M059J (cell line): Measurements from ENCODE around the gene NAP1L4. TPM values are rescaled to one million over a fixed set of nuclear protein-coding genes. Genes with fewer than 3 reads are reported as not detected.
"Not testable (repeated sequence)": the region's sequence is repeated elsewhere in the genome, so short reads cannot be mapped to it uniquely, and the experiment has no call there.

Experiments
- DNase-seq: peaks from one replicate; pipeline ENCODE4 v3.0.0-alpha.2; 2012; ENCODE audit warnings: low read depth
- total RNA-seq: library from RNA; depleted of rRNA; stranded (reverse); fragments of >200 nt; shearing (Covaris generic); gene quantifications from 2 replicates; pipeline ENCODE4 v1.2.3, GENCODE V29; 2014

NAP1L4 gene
- total RNA-seq, 1 experiment from 2014 or later = 120 TPM

DNA sequence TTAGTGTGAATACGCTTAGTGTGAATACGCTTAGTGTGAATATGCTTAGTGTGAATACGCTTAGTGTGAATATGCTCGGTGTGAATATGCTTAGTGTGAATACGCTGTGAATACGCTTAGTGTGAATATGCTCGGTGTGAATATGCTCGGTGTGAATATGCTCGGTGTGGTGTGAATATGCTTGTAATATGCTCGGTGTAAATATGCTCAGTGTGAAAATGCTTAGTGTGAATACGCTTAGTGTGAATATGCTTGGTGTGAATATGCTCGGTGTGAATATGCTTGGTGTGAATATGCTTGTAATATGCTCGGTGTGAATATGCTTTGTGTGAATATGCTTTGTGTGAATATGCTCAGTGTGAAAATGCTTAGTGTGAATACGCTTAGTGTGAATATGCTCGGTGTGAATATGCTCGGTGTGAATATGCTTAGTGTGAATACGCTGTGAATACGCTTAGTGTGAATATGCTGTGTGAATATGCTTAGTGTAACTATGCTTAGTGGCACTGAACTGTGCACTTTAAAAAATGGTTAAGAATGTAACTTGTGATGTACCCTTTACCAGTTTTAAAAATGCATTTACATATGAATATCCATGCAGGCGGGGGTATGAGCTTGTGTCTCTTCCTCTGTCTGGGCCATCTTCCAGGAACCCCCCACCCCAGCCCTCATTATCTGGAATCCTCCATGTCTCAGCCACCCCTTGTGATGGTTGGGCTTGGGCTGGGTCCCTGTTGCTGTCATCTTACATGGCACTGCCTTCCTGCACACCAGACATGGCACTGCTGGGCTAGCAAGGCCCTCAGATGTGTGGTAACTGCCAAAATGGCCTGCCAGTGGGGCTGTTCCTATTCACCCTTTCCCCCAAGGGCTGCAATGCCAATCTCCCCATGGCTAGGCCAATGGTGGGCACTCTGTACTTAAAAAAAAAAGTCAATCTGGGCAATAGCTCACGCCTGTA, 53.4 kb downstream of the NAP1L4 start:
- DNase-seq = not testable (repeated sequence)

DNA sequence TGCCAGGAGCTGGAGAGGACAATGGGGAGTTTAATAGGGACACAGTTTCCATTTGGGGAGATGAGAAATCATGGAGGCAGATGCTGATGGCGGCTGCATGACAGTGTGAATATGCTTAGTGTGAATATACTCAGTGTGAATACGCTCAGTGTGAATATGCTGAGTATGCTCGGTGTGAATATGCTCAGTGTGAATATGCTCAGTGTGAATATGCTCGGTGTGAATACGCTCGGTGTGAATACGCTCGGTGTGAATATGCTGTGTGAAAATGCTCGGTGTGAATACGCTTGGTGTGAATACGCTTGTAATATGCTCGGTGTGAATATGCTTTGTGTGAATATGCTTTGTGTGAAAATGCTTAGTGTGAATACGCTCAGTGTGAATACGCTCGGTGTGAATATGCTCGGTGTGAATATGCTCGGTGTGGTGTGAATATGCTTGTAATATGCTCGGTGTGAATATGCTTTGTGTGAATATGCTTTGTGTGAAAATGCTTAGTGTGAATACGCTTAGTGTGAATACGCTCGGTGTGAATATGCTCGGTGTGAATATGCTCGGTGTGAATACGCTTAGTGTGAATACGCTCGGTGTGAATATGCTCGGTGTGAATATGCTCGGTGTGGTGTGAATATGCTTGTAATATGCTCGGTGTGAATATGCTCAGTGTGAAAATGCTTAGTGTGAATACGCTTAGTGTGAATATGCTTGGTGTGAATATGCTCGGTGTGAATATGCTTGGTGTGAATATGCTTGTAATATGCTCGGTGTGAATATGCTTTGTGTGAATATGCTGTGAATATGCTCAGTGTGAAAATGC, 54.3 kb downstream of the NAP1L4 start:
- not testable (repeated sequence) for DNase-seq

DNA sequence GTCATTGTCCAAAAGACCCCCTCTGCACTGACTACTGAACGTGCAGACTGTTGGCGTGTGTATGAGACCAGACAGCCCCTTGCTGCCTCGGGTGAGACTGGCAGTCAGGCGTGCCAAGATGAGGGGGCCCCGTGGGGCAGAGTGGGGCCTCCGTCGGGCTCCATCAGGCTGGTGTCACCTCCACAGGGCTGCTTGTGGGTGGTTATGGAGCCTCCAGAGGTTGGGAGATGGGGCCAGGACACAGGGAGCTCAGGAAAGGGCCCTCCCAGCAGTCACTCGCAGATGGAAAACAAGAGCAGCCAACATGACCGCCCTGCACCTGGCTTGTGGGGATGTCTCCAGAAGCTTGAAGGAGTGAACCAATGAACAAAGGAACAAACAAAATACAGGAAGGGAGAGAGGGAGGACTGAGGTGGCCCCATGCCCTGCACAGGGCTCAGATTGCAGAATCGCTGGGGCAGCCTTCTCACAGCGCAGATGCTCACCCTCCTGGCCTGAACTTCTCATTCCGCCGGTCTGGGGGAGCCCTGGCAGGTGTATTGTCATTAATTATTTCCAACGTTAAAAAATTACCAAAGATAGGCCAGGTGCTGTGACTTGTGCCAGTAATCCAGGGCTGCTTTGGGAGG, 57.4 kb downstream of the NAP1L4 start:
- DNase-seq = no peak

DNA sequence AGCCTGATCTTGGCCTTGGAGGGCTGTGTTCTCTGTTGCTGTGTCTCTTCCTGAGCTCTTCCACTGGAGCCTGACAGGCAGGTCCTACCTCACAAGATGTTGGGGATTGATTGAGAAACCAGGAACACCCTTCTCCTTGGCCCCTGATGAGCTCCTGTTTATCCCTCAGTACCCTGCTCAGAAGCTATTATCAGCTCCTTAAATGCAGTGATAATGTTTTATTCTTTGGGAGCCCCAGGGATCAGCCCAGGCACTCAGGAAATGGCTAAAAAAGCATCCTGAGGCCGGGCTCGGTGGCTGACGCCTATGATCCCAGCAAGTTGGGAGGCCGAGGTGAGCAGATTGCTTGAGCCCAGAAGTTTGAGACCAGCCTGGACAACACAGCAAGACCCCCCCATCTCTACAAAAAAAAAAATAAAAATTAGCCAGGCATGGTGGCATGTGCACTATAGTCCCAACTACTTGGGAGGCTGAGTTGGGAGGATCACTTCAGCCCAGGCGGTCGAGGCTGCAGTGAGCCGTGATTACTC, 58.0 kb downstream of the NAP1L4 start:
- no peak for DNase-seq

DNA sequence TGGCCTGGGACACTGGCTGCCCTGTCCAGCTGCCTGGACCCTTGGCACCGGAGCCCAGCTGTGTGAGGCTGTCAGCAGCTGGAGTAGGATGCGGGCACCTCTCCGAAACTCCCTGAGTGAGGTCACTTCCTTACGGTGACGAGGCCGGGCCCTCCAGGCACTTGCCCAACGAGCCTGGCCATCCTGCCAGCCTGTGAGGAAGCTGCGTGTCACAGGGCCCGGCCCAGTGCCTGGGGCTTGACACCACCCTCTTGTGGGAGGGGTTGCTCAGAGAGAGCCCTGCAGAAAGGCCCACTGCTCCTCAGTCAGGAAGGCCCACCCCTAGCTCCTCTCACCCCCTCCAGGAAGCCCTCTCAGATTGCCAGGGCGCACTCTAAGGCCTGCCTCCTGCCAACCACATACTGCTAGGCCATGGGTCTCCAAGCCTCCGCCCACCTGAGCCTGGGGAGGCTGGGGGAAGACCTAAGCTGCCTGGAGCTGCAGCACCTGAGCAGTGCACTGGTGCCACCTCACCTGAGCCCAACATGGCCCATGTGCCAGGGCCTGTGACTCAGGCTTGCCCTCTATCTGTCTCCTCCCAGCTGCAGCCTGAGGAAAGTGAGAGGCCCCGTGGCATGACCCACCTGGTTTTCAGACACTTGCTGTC, 58.6 kb downstream of the NAP1L4 start:
- peak; percentile 97 for DNase-seq

DNA sequence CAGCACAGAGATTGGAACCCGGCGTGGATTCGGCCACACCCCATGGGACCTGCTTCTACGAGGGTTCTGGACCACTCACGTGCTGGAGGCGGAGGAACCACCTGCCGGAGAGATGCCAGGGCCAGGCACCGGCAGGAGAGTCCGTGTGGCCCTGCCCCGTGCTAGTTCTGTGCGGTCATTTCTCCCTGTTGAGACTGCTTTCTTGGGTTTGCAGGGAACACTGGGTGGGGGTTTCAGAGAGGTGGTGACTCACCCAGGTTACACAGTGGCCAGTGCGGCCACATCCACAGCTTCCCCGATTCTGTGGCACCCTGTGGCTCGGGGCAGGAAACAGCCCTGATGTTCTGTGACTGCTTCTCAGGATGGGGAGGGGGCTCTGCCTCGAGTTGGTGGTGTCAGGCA, 59.3 kb downstream of the NAP1L4 start:
- DNase-seq = peak; percentile 90

DNA sequence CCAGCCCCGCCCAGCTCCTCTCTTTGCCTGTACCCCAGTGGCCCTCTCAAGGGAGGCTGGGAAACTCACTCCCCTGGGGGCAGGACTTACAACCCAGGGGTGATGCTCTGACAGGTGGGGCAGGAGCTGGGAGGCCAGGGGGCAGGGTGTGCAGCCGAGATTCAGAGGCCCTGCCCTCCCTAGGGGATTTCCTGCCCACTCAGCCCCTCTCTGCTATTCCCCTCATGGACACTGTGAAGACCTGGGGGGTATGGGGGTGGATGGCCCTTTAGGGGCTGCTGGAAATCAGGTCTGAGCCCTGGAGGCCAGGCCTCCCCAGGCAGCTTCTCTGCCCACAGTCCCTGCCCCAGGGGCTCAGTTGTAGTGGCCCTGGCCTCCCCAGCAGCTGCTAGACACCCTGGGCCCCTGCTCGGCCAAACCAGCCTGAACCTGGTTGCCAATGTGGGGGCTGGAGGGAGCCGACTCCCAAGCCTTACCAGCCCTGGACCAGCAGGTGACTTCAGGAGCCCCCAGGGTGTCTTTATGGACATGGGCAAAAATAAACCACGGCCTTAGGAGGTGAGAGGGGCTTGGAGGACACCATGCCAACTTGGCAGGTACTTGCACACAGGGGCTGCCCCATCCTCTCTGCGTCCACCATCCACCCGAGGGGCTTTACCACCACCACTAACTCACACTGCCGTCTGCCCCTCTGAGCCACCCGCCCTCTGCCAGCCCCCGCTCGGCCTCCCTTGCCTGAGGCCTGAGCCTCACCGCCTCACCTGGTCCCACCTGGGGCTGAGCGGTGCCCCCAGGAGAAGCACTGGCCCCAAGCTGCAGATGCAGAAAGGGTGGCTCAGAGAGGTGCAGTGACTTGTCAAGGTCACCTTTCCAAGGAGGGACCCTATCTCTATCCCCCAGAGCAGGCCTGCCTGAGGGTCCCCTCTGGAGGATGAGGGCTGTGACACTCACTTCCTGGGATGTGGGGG, 60.1 kb downstream of the NAP1L4 start:
- no peak for DNase-seq

DNA sequence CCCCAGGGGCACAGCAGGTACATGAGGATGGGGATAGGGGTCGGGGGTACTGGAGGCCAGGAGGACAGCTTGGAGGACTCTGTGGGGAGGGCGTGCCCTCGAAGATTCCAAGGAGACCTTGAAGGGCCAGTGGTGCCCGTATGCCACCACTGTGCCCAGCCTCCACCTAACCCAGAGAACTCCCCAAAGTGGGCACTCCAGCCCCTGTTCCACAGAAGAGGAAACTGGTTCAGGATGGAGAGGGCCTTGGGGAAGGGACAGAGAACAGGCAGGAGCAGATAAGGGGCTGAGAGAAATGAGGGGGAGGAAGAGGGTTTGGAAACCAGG, 60.7 kb downstream of the NAP1L4 start:
- no peak for DNase-seq

DNA sequence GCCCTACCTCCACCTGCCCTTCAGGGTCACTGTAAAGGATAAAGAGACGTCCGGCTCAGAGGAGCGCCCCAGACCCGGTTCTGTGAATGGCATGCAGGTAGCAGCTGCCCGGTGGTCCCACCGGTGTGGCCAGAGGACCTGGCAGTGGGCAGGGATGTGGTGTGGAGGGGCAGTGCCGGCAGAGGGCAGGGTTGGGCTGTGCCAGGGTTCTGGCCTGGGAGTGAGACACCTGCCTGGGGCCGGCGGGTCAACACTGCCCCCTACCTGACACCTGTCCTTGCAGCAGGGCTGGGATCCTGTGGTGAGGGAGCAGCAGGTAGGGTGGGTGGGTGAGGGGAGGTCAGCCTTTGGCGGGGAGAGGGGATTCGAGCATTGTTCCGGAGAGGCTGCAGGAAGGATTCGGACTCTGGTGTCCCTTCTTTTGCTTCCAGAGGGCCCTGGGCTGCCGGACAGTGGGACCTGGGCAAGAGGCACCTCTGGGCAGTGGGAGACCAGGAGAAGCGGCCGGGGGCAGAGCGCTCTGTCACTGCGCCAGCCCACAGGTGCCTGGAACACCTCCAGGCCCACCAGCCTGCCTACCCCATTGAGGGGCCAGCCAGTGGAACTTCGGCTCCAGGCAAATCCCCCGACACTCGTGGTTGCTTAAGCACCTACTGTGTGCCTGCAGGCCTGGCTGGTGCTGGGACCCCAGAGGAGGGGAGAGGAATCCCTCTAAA, 61.3 kb downstream of the NAP1L4 start:
- peak; percentile 83 for DNase-seq

DNA sequence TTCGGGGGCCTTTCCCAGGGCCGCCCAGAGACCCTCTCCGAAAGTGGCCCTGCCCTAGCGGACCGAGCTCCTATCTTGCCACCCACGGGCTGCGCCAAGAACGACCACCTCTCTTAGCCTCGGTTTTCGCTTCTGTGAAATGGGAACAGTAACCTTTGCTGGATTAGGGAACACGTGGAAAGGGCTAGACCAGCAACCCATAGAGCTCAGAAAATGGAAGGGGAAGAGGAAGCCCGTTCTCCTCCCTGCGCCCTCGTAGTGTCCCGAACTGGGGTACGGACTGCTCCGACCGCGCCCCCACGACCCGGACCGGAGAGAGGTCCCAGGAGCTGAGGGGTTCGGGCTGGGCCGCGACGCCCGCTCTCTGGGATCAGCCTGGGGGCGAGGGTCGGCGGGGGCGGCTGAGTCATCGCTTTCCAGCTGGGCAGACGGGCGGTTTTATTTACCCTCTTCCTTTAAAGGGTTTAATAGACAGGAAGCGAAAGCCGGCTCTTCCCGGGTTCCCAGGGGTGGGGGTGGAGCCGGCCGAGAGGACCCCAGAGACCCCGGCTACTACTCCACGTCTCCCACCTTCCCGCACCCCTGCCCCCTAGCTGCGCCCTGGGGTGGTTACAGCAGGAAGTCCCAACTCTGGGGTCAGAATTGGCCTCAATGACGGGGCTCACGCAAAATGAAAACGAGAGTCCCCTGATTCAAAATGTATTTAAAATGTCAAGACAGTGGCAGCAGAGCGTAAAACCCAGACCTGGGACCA, 62.0 kb downstream of the NAP1L4 start:
- peak; percentile 72 for DNase-seq

DNA sequence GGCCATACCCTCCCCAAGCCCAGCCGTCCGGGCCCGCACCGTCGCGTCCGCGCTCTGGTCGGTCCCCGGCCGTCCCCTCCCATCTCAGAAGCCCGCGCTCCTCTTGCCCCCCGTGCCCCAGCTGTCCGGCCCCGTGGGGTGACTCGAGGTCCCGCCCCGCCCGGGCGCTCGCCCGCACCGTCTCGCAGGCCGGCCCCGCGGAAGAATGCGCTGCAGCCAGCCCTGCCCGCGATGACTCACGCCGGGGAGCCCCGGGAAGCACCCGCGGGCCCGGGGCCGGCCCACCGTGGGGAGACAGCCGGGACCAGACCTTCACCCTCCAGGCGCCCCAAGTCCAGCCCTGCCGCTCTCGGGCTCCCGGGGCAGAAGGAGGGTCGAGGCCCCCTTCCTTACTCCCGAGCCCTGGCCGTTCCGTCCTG, 62.6 kb downstream of the NAP1L4 start:
- DNase-seq = peak; percentile 78

DNA sequence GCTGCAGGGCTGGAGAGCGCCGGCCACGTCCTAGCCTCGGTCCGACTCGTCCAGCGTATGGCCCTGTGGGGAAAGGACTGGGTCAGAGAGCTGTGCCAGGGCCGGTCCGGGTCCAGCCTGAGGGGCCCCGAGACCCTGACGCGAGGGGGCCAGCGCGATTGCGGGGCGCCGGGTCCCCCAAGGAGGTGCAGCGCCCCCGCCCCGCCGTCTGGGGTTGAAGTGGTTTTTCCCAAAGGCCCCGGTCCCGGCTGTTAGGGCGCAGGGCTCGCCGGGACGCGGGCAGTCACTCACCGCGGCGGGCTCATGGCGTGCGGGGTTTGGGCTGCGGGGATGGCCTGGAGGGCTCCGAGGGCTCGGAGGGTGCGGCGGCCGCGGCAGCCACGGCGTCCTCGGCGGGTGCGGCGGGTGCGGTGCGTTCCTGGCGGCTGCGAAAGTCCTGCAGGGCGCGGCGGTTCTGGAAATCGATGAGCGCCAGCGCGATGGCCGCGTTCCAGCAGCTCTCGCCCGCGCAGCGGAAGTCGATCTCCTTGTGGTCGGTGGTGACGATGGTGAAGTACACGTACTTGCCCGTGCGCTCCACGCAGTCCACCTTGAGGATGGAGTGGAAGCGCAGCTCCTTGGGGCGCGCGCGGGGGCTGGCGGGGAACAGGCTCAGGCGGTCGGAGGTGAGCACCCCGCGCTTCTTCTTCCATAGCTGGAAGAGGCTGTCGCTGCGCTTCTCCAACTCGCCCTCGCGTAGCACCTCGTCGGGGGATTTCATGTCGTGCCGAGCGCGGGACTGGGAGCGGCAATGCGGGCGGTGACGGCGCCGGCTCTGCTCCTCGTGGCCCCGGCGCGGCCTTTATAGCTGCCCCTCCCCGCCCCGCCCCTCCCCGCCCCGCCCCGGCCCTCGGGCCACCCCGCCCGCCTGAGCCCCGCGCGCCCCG, 63.3 kb downstream of the NAP1L4 start, which contains the start of gene PHLDA2:
Gene PHLDA2 (minus strand): TSS at position 816 of the 926 bp plus-strand sequence. CDS start 56 bp downstream, at position 760.
- peak; percentile 44 for DNase-seq

DNA sequence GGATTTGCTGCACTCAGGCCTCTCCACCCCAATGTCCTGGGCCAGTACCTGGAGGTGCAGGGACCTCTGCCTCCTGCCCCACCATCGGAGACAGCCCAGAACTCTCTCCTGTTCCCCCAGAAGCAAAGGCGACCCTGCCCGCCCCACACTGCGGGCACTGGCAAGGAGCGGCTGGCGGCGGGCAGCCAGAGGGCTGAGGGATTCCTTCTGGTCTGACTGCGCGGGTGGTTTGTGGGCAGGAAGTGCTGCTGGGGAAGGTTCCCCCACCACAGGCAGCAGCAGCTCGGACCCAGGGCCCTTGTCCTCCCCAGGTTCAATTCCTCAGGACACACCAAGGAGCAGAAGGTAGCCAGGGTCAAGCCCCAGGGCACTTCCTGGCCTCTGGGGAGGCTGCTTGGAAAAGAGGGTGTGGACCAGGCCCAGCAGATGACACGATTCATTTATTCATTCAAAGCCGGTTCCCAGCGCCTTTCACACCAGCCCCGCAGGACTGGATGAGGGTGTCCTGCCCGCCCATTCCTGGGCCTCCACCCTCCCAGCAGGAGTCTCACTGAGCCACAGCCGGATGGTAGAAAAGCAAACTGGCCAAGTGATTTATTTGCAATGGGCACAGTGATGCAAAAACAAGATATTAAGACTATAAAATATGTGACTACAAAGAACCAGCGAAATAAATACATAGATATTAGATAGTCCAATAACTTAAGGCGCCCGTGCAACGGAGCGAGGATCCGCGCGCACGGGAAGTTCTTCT, 64.1 kb downstream of the NAP1L4 start:
- peak; percentile 68 for DNase-seq

DNA sequence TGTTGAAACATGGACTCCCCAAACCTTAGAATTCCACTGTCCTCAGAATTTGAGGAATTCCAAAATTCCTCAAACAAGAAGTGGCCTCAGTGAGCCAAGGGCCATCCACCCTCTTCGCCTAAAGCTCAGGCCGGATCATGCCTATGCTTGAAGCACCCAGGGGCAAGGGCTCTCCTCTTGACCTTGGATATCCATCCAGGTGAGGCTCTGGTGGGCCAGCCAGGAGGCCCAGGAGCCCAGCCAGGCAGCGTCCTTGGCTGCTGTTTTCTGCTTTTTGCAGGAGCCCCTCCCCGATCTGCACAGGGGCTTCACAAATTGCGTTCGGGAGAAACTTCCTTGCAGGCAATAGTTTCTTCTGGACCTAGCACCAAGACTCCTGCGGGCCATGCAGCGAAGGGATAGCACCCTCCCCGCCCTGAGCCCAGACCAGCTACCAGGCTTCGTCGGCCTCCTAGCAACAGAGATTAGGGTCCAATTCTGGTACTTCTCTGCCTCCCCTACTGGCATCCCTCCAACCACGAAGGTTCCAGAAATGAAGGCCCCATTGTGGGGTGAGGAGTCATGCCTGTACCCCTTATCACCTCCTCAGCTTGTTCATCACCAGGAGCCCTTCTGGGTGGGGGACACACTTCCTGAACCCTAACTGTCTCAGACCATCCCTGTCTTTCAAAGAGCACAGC, 64.9 kb downstream of the NAP1L4 start:
- DNase-seq = no peak

DNA sequence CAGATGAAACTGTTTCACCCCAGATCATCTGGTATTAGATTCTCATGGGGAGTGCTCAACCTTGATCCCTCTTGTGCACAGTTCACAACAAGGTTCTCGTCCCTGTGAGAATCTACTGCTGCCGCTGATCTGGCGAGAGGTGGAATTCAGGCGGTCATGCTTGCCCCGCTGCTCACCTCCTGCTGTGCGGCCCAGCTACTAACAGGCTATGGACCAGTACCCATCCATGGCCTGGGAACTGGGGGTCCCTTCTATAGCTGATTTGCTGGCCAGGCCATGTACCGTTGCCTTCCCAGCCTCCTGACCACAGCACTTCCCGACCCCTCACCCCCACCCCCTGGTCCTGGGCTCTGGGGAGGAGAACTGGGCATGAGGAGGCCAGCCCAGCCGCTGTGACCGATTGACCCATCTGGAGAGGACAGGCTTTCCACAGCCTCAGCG, 65.5 kb downstream of the NAP1L4 start:
- DNase-seq = no peak
